T-helper 1 cell treated with Interleukin-12 subunit alpha and Interleukin-12 subunit beta and Interleukin-4 antibody, amounts not matched to agents 30 μg/mL and 1 μg/mL, for 36 hours (primary cell): Measurements from ENCODE around the gene IGHMBP2.

Experiments used
- H3K27ac Mint-ChIP-seq: one replicate; pipeline ENCODE4 v1.8.0; 2021; ENCODE audit warnings: mild to moderate bottlenecking, mixed read lengths
- H3K27me3 Mint-ChIP-seq: one replicate; pipeline ENCODE4 v1.8.0; 2021; ENCODE audit warnings: low read depth, mixed read lengths
- H3K36me3 Mint-ChIP-seq: one replicate; pipeline ENCODE4 v1.8.0; 2021; ENCODE audit warnings: low read depth, mixed read lengths
- H3K4me1 Mint-ChIP-seq: one replicate; pipeline ENCODE4 v1.8.0; 2021; ENCODE audit warnings: low read depth, mixed read lengths
- H3K4me3 Mint-ChIP-seq: one replicate; pipeline ENCODE4 v1.8.0; 2021; ENCODE audit warnings: mild to moderate bottlenecking, moderate library complexity, mixed read lengths
- H3K9me3 Mint-ChIP-seq: one replicate; pipeline ENCODE4 v1.8.0; 2021; ENCODE audit warnings: mixed read lengths

IGHMBP2 gene

DNA sequence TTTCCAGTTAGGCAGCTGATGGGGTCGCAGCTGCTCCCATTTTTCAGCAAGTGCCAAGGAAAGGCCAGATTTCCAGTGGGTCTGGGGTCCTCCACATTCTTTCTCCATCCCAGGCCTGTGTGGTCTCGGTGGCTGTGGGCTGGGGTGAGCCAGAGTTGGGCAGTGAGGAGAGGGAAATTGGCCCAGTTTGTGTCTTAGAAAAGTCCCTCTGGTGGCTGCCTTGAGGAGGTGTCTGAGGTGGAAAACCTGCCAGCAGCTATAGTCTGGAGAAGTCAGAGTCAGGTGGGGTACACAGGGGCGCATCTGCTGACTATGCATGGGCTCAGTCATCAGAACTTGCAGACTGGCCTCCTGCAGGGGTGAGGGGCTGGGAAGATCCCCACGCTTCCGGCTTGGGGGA, 46.6 kb downstream of the IGHMBP2 start:
- no peaks in the 10 kb centered on the region for H3K9me3 Mint-ChIP-seq
- no peaks in the 10 kb centered on the region for H3K4me1 Mint-ChIP-seq
- H3K4me3 Mint-ChIP-seq = no peak overlapping the region
- no peak overlapping the region for H3K27ac Mint-ChIP-seq
- H3K27me3 Mint-ChIP-seq = no peaks in the 10 kb centered on the region
- H3K36me3 Mint-ChIP-seq = no peaks in the 10 kb centered on the region

DNA sequence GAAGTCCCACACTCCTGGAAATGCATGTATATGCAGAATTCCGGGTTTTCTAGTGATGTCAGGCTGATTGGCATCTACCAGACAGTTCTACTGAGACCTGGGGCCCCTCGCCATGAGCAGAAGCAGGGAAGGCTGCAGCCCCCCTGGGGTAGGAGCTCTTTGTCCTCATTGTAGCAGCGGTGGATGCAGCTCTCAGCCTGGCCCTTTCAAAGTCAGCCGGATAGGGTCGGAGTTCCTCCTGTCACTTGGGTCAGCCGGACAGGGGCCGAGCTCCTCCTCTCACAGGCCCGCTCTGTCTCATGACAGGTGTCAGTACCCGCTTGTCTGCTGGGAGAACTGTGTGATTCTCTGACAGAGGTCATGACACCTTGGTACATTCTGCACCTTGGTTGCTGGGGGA, 47.1 kb downstream of the IGHMBP2 start:
- no peak overlapping the region for H3K4me3 Mint-ChIP-seq
- H3K27me3 Mint-ChIP-seq = no peaks in the 10 kb centered on the region
- H3K9me3 Mint-ChIP-seq = no peaks in the 10 kb centered on the region
- H3K36me3 Mint-ChIP-seq = no peaks in the 10 kb centered on the region
- H3K4me1 Mint-ChIP-seq = no peaks in the 10 kb centered on the region
- H3K27ac Mint-ChIP-seq = no peak overlapping the region

DNA sequence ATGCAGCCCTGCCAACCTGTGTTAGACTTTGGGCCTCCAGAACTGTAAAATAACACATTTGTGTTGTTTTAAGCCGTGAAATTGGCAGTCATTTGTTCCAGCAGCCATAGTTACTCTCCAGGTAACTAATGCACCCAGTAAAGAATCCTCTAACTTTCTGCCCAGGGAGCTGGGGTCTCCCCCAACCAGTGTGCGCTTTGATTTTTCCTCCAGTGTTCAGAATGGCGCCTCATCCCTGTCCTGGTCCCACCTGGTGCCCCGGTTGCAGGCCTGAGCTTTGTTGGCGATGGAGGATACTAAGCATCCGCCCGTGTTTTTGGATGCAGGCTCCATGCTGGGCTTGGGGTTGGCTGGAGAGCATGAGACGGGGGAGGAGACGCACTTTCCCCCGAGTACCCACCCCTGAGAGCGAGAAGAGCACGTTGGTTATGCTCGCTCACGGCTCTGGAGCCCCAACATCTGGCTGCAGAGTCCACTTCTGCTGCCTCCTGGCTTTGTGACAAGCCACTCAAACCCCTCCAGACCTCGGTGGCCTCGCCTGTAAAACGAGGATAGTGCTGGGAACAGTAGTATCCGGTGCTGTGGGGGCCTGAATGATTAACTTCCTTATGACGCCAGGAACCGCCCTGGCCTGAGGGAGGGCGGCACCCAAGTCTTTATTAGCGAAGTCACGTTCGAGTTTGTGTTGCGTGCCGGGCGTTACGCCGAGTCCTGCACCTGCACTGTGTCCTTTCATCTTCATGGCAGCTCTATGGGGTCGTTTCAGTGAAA, 51.3 kb downstream of the IGHMBP2 start:
- H3K4me3 Mint-ChIP-seq = no peak overlapping the region
- H3K36me3 Mint-ChIP-seq = no peaks in the 10 kb centered on the region
- H3K27ac Mint-ChIP-seq = no peak overlapping the region
- H3K27me3 Mint-ChIP-seq = no peaks in the 10 kb centered on the region
- no peaks in the 10 kb centered on the region for H3K9me3 Mint-ChIP-seq
- no peaks in the 10 kb centered on the region for H3K4me1 Mint-ChIP-seq

DNA sequence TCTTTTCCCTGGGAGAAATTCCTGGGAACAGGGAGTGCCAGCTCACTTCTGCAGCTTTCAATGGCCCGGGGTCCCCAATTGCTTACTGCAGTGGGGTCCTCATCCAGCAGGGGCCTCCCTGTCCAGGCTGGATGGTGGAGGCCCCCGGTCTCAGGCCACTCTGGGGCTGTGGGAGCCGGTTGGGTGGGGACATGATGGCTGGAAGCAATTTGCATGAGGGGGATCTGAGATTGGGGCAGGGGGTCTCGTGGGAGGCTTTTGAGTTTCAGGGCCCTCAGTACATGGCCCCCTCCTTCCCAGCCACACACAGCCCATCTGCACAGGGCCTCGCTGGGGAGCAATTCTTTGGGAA, 51.9 kb downstream of the IGHMBP2 start:
- Mint-ChIP-seq H3K4me3 (no peak overlapping the region), H3K4me1 (no peaks in the 10 kb centered on the region), H3K27ac (no peak overlapping the region), H3K9me3 (no peaks in the 10 kb centered on the region), H3K36me3 (no peaks in the 10 kb centered on the region), H3K27me3 (no peaks in the 10 kb centered on the region)

DNA sequence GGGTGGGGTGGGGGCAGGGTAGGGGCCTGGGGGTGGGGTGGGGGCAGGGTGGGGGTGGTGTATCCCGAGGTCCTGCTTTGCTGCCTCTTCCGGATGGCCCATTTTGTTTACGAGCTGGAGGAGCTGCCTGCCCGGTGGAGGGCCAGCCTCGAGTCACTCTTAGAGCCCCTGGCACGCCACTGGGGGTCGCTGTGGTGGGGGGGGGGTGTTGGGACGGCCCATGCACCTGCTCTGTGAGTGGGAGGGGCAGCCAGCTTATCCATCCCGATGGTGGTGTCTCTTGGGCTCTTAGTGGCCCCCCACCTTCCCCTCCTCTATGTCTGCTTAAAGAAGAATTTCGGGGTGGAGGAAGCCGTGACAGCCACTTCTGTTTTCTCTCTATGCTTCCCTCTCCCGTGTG, 52.5 kb downstream of the IGHMBP2 start:
- H3K27me3 Mint-ChIP-seq = no peaks in the 10 kb centered on the region
- no peaks in the 10 kb centered on the region for H3K4me1 Mint-ChIP-seq
- no peak overlapping the region for H3K27ac Mint-ChIP-seq
- H3K9me3 Mint-ChIP-seq = no peaks in the 10 kb centered on the region
- H3K4me3 Mint-ChIP-seq = no peak overlapping the region
- H3K36me3 Mint-ChIP-seq = no peaks in the 10 kb centered on the region

DNA sequence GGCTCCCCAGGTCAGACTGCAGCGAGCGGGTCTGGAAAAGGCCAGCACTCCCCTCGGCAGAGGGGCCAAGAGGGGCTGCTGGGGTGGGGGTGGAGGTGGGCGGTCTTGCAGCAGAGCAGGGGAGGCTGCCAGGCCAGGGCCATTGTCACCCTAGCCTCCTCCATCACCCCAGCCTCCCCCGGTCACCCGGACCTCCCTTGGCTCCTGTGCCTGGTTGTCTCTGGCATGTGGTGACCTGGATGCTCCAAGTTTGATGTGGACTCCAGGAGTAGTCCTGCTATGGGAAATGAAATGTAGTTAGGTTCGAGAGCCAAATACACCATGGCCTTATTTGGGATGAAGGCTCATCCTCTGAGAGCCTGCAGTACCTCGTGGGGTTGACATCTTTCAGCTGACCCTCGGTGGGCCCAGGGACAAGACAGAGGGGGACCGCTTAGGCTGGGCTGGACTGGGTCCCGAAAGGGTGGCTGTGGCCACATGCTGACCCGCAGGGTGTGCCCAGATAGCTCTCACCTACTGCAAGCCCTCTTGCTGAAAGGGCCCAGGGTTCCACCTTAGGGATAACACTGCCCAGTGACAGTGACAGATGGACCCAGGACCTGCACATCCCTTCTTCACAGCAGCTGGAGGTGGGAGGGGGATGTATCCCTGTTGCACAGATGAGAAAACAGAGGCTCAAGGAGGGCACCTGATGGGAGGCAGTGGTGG, 53.0 kb downstream of the IGHMBP2 start:
- H3K27ac Mint-ChIP-seq = no peak overlapping the region
- no peak overlapping the region for H3K4me3 Mint-ChIP-seq
- H3K27me3 Mint-ChIP-seq = no peaks in the 10 kb centered on the region
- no peaks in the 10 kb centered on the region for H3K9me3 Mint-ChIP-seq
- no peaks in the 10 kb centered on the region for H3K4me1 Mint-ChIP-seq
- no peaks in the 10 kb centered on the region for H3K36me3 Mint-ChIP-seq

DNA sequence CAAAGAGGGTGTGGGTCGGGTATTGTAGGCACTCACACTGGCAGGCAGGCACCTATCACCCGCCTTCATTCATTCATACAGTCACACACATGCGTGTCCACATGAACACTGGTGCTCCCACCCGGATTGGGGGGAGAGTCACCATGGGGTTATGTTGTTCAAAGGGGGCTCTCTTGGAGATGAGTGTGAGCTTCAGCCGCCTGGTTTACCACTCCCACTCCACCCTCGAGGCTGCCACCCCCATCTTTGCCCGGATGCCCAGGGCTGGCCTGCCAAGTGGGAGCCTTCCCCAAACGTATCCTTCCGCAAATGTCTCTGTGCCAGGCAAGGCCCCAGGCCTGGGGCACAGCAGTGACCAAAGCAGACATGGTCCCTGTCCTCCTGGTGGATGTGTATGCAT, 54.5 kb downstream of the IGHMBP2 start:
- no peaks in the 10 kb centered on the region for H3K9me3 Mint-ChIP-seq
- no peaks in the 10 kb centered on the region for H3K27me3 Mint-ChIP-seq
- no peak overlapping the region for H3K4me3 Mint-ChIP-seq
- H3K27ac Mint-ChIP-seq = no peak overlapping the region
- no peaks in the 10 kb centered on the region for H3K36me3 Mint-ChIP-seq
- peaks cover 7% of the 10 kb centered on the region for H3K4me1 Mint-ChIP-seq

DNA sequence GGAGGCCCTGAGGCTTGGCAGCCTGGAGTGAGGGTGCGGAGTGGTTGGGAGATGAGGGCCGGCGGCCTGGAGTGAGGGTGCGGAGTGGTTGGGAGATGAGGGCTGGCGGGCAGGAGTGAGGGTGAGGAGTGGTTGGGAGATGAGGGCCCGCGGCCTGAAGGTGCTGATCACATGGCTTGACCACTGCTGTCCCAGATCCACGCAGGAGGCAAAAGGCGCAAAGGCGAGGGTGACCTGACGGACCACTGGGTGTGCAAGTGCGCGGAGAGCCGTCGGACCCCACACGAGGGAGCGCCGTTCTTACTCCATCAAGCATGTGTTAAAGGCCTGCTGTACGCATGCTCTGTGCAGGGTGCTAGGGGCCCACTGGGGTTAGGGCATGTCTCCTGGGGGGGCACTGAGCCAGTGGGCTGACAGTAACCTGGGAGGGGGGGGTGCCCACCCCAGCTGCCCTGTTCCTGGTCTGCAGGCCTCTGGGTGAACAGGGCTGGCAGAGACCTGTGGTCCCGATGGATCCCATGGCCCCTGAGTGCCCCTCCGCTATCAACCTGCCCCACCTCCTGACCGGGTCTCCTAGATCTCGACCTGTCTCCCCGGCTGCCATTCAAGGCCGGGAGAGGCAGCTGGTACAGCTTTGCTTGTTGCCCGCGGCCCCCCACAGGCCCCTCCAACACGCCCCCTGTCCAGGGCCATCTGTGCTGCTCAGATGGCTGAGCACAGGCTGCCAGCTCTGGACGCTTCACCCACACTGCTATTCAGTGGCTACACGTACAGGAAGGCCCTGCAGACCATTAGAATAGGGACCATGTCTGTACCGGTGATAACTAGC, 56.0 kb downstream of the IGHMBP2 start:
- H3K27me3 Mint-ChIP-seq = no peaks in the 10 kb centered on the region
- peaks cover 4% of the 10 kb centered on the region for H3K36me3 Mint-ChIP-seq
- H3K4me1 Mint-ChIP-seq = peaks cover 12% of the 10 kb centered on the region
- no peak overlapping the region for H3K4me3 Mint-ChIP-seq
- no peak overlapping the region for H3K27ac Mint-ChIP-seq
- no peaks in the 10 kb centered on the region for H3K9me3 Mint-ChIP-seq

DNA sequence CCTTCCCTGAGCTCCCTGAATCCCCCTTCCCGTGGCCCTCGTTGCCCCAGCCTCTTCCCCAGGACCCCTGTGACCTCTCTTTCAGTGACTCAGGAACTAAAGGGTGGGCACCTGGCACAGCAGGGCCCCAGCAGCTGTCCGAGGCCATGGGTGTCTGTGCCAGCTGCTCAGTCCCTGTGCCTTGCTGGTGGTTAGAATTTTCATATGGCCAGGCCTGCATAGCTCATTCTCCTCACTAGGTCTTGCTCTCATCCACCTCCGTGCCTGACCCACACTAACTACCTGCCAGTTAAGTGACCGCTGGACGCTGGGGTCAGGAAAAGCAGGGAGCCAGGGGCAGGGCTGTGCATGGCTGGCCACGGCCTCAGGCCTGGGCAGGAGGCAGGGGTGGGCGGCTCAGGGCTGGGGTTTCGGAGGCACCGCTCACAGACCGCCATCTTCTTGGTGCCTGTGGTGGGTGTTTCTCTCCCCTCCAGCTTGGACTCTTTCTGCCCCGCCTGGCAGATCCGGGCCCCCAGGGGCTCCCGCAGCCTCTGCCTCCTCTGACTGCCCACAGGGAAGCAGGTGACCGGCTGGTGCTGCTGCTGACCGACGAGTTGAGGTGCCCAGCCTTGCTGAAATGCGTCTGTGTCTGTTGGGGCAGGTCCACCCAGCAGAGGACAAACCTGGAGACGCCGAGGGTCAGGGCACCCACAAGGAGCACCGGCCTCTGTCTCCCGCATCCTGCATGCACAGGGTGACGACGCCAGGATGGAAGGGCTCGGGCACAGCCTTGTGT, 56.8 kb downstream of the IGHMBP2 start:
- Mint-ChIP-seq H3K36me3 (peaks cover 5% of the 10 kb centered on the region), H3K9me3 (no peaks in the 10 kb centered on the region), H3K27me3 (no peaks in the 10 kb centered on the region), H3K4me1 (peaks cover 13% of the 10 kb centered on the region), H3K27ac (no peak overlapping the region), H3K4me3 (no peak overlapping the region)

DNA sequence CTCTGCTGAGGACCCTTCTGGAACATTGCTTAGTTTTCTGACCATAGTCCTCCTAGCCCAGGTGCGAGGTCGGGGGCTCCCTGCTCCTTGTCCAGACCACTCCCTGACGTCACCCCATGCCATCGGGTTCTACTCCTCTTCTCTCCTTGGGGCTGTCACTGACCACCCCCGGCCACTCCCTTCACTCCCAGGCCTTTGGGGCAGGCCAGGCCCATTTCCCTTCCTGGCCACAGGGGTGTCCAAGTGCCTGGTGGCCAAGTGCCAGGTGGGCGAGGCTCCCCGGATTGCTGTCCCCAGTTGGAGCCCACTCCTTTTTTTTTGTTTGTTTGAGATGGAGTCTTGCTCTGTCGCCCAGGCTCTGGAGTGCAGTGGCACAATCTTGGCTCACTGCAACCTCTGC, 57.6 kb downstream of the IGHMBP2 start:
- no peaks in the 10 kb centered on the region for H3K9me3 Mint-ChIP-seq
- no peak overlapping the region for H3K27ac Mint-ChIP-seq
- peaks cover 18% of the 10 kb centered on the region for H3K4me1 Mint-ChIP-seq
- H3K27me3 Mint-ChIP-seq = no peaks in the 10 kb centered on the region
- peaks cover 5% of the 10 kb centered on the region for H3K36me3 Mint-ChIP-seq
- H3K4me3 Mint-ChIP-seq = no peak overlapping the region

DNA sequence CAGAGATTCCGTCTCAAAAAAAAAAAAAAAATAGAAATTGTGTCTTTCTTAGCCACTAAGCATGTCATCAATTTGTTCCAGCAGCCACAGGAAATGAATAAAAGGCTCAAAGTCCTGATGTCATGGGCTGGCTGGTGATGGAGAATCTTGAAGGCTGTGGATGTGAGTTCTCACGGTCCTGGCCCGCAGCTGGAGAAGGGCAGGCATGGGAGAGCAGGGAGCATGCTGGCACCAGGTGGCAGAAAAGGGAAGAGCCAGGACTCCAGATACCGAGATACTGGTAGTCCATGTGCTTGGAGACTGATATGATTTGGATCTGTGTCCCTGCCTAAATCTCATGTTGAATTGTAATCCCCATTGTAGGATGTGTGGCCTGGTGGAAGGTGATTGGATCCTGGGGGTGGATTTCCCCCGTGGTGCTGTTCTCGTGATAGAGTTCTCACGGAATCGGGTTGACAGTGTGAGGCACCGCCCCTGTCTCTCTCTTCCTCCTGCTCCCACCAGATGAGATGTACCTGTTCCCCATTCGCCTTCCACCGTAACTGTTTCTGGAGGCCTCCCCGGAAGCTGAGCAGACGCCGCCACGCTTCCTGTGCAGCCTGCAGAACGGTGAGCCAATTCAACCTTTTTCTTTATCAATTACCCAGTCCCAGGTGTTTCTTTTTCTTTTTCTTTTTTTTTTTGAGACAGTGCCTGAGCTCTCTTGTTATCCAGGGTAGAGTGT, 59.0 kb downstream of the IGHMBP2 start:
- no peaks in the 10 kb centered on the region for H3K9me3 Mint-ChIP-seq
- peaks cover 18% of the 10 kb centered on the region for H3K4me1 Mint-ChIP-seq
- H3K27ac Mint-ChIP-seq = peak overlapping the region; percentile 82
- H3K27me3 Mint-ChIP-seq = no peaks in the 10 kb centered on the region
- H3K4me3 Mint-ChIP-seq = peak overlapping the region; percentile 71
- peaks cover 5% of the 10 kb centered on the region for H3K36me3 Mint-ChIP-seq

DNA sequence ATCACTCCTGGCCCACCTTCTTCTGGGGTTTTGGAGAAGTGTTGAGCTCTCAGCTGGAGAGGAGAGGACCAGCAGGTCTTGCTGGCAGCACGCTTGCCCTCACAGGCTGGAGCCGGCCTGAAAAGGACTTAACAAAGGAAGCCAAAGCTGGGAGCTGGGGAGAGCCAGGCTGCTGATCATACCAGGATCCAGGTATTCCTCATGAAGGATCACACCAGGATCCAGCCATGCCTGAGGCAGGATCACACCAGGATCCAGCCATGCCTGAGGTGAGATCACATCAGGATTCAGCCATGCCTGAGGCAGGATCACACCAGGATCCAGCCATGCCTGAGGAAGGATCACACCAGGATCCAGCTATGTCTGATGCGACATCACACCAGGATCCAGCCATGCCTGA, 60.1 kb downstream of the IGHMBP2 start:
- Mint-ChIP-seq H3K4me3 (no peak overlapping the region), H3K36me3 (peaks cover 5% of the 10 kb centered on the region), H3K4me1 (peaks cover 18% of the 10 kb centered on the region), H3K27me3 (peaks cover 5% of the 10 kb centered on the region), H3K27ac (peak overlapping the region; percentile 55), H3K9me3 (no peaks in the 10 kb centered on the region)

DNA sequence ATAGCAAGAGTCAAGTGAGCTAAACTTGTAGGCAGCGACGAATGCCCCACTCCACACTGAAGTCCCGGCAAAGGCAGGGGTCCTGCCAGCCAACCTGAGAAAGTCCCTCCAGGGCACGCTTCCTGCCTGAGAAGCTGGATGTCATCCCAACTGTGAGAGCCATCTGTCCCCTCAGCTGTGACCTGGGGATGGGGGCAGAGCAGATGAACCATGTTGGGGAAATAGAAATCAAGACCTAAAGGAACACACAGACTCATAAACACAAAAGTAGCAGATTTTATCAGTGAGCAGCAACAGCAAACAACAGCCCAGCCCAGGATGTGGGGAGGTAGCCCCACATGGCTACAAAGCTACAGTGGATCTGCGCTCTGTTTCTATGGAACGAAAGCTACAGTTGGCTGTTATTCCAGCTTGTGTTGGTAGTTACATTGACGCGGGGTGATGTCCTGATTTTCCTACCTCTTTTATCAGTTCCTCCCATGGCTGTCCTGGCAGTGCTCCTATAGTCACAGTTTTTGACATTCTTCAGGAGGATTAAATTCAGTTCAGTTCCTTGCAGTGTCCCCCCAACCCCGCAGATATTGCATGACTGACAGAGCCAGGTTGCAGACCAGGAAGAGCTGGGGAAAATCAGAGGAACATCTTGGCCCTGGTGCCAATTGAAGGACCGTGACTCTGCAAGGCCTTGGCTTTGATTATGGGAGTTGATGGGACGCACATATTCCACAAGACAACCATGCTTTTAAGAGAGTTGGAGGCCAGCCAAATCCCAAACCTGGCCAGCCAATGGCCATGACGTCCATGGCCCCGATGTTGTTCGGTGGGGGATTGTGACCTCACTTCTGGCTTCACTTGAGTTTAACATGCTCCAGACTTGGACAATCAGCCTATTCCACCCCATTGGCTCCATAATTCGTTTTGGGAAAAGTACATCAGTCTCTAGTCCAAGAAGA, 62.5 kb downstream of the IGHMBP2 start:
- peak overlapping the region; percentile 71 for H3K27ac Mint-ChIP-seq
- peaks cover 5% of the 10 kb centered on the region for H3K36me3 Mint-ChIP-seq
- no peaks in the 10 kb centered on the region for H3K9me3 Mint-ChIP-seq
- H3K4me1 Mint-ChIP-seq = peaks cover 18% of the 10 kb centered on the region
- H3K4me3 Mint-ChIP-seq = peak overlapping the region; percentile 13
- peaks cover 5% of the 10 kb centered on the region for H3K27me3 Mint-ChIP-seq
